ENCODE measurements around the gene COBL.

DNA sequence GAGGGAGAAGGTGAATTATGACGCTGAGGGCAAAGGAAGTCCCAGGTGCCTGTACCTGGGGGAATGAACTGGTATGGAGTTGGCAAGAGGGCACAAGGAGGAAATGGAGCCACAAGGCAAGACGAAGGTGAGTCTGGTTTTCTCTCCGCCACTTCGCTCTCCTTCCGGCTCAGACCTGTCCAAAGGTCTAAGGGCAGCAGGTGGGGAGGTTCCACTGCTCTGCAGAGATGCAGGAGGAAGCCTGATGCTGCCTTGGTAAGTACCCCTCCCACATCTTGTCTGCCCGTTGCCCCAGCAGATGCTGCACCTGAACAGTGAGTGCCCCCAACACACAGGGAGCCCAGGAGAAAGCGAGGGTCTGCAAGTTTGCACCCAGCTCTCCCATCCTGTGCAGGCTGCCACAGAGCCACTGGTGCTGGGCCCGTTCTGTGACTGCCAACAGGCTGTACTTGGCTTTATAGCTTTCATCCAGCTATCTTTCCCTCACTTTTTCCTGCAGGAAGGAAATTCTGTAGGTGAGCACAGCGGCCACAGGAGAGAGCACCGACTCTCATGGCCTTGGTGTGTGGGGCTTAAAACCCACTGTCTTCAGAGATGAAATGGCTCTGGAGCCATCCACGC is 235.2 kb downstream of the COBL start:
- TF ChIP-seq POLR2A (IDR thresholded peaks at IDR 0.05; ENCODE audit: low read depth, low read length) (no peak), POLR2AphosphoS5 (IDR thresholded peaks at IDR 0.05; ENCODE audit: low read depth, low read length) (no peak), TAF1 (IDR thresholded peaks at IDR 0.05; ENCODE audit: borderline replicate concordance, low read depth, low read length) (no peak)

Measured in GM12892 (cell line).